HL-60 (cell line): Measurements from ENCODE around the gene ITGAL.
"Not testable (repeated sequence)": the region's sequence is repeated elsewhere in the genome, so short reads cannot be mapped to it uniquely, and the experiment has no call there.

Experiments
- POLR2AphosphoS5 ChIP-seq: IDR thresholded peaks from 2 replicates; pipeline ENCODE4 v1.6.1; 2012; ENCODE audit warnings: low read depth
- REST ChIP-seq: IDR thresholded peaks from 2 replicates; pipeline ENCODE4 v1.6.1; 2012; ENCODE audit warnings: low read depth; ENCODE audit not compliant: insufficient replicate concordance
- TF ChIP-seq, protein P1 (sequence below): IDR thresholded peaks from one replicate; pipeline ENCODE4 v1.5.1; 2011; ENCODE audit warnings: low read length, control low read depth, inconsistent platforms; ENCODE audit not compliant: insufficient read depth

DNA sequence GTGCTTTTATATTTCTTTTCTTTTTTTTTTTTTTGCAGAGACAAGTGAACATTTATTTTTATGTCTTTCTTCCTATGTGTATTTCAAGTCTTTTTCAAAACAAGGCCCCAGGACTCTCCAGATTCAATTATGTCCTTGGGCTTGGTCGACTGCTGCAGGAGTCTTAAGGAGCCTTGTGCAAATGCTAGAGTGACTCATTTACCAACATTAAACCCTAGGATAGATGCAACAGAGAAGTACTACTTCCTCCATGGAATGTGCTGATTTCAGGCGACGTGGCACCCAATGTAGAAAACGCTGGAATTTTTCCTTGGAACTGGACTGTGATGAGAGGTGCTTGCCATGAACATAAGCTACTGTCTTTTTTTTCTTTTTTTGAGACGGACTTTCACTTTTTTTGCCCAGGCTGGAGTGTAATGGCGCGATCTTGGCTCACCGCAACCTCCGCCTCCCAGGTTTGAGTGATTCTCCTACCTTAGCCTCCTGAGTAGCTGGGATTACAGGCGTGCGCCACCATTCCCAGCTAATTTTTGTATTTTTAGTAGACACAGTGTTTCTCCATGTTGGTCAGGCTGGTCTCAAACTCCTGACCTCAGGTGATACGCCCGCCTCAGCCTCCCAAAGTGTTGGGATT lies 64.0 kb downstream of the ITGAL start:
- TF ChIP-seq, protein P1, sequence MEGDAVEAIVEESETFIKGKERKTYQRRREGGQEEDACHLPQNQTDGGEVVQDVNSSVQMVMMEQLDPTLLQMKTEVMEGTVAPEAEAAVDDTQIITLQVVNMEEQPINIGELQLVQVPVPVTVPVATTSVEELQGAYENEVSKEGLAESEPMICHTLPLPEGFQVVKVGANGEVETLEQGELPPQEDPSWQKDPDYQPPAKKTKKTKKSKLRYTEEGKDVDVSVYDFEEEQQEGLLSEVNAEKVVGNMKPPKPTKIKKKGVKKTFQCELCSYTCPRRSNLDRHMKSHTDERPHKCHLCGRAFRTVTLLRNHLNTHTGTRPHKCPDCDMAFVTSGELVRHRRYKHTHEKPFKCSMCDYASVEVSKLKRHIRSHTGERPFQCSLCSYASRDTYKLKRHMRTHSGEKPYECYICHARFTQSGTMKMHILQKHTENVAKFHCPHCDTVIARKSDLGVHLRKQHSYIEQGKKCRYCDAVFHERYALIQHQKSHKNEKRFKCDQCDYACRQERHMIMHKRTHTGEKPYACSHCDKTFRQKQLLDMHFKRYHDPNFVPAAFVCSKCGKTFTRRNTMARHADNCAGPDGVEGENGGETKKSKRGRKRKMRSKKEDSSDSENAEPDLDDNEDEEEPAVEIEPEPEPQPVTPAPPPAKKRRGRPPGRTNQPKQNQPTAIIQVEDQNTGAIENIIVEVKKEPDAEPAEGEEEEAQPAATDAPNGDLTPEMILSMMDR = not testable (repeated sequence)
- not testable (repeated sequence) for TF ChIP-seq POLR2AphosphoS5, REST
